ENCODE data around the gene MAP1LC3C.

Gene MAP1LC3C

GRCh38 chr1:241999026-241999425, at the start of gene MAP1LC3C:
TSS of gene MAP1LC3C (minus strand) at chr1:241999098. CDS start at chr1:241999008, 90 bp downstream.
- DNase-seq, result no peak

GRCh38 chr1:242043165-242043564, 44.3 kb upstream of the MAP1LC3C start:
- DNase-seq, result no peak

GRCh38 chr1:242034392-242034791, 35.5 kb upstream of the MAP1LC3C start:
- DNase-seq, result no peak

GRCh38 chr1:242033447-242033846, 34.5 kb upstream of the MAP1LC3C start:
- DNase-seq, result no peak

GRCh38 chr1:242030071-242030470, 31.2 kb upstream of the MAP1LC3C start:
- DNase-seq, result no peak

DNA sequence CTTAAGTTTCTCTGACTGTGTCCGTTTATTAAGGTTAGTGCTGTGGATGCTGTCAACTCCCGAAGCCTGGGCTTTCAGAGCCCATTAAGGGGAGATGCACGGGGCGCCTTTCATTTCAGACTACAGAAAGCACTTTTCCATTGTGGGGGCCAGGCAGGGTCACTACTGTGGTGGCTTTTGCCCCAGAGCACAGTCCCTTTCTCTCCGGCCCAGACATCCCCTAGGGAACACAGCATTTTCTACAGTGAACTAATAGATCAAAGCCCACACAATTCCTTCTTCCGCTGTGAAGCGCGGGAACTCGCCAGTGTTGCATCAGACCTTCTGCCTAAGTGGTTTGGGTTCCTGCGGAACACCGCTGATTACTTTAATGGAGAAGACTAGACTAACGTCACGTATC, 26.8 kb upstream of the MAP1LC3C start:
- no peak for DNase-seq

DNA sequence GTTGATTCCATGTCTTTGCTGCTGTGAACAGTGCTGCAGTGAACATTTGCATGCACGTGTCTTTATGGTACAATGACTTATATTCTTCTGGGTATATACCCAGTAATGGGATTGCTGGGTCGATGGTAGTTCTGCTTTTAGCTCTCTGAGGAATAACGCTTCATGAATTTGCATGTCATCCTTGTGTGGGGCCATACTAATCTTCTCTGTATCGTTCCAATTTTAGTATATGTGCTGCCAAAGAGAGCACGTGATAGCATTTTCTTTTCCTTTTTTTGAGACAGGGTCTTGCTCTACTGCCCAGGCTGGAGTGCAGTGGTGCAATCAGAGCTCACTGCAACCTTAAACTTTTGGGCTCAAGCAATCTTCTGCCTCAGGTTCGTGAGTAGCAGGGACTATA, 24.9 kb upstream of the MAP1LC3C start:
- DNase-seq, result no peak

GRCh38 chr1:242019018-242019417, 20.1 kb upstream of the MAP1LC3C start:
- DNase-seq, result no peak

- peak; percentile 52 for DNase-seq
These were observed 18.8 kb upstream of the MAP1LC3C start for GRCh38 chr1:242017580-242018233.

DNA sequence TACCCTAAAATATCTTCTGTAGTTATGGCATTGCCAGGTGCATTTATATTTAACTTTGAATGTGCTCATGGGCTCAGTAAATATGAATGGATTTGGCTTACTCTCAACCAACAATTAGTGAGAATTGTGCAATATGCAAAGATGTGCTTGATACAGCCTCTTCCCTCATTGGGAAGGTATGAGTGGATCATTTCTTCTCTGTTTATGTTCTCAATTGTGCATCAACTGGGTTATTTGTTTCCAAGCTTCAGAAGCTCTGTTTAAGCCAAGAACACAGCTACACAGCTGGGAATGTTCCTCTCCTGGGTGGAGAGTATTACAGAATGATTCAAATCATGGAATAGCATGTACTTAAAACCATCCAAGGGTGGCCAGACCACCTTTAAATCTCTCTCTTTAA, 17.6 kb upstream of the MAP1LC3C start:
- DNase-seq, result no peak

GRCh38 chr1:242011894-242012660, 13.2 kb upstream of the MAP1LC3C start:
- DNase-seq, result no peak

DNA sequence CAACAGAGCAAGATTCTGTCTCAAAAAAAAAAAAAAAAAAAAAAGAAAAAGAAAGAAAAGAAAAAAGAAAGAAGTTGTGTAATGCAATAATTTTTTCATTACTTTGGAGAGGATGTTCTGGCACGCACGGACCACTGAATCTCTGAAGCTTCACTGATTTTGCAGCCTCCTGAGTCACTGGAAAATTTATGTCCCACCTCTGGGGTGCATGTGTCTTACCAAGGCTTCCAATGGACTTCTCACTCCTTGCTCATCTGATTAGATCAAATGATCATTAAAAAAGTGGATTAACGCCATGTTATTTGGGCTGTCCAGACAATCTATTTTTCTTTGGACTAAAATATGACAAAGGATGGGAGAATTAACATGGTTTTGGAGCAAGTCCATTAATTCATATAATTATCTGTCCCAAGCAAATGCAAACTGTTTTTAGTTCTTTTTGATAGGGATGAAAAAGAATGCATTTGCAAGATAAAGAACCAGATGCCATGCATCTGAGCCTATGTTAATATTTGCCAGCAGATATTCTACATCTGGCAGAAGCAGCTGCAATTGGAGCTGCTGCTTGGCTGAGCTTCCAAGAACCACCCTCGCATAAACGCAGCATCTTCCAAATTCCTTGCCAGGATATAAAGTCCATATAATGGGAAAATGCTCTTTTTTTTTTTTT, 10.1 kb upstream of the MAP1LC3C start:
- no peak for DNase-seq

GRCh38 chr1:242006976-242007375, 8.1 kb upstream of the MAP1LC3C start:
- no peak for DNase-seq

GRCh38 chr1:242005866-242006535, 7.1 kb upstream of the MAP1LC3C start:
- no peak for DNase-seq

DNA sequence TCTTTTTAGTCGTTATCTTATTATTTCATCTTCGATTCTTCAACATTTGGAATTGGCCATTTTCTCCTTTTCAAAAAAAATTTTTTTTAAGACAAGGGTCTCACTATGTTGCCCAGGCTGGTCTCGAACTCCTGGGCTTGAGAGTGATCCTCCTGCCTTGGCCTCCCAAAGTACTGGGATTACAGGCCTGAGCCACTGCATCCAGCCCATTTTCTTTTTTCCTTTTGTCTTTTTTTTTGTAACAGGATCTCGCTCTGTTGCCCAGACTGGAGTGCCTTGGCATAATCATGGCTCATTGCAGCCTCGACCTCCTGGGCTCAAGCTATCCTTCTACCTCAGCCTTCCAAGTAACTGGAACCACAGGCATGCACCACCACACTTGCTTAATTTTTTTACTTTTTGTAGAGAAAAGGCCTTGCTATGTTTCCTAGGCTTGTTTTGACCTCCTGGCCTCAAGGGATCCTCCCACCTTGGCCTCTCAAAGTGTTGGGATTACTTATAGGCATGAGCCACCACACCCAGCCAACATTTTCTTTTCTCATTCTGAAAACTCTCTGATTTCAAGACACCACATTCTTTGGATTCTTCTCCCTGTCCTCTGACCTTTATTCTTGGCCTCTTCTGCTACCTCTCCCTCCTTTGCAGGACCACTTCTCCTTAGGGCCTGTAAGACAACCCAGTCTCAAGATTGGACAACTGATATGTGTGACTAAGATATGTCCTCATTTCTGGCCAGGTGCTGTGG, 6.0 kb upstream of the MAP1LC3C start:
- DNase-seq, result no peak

GRCh38 chr1:242002510-242002909, 3.6 kb upstream of the MAP1LC3C start:
- no peak for DNase-seq

- no peak for DNase-seq
These were observed 3.2 kb upstream of the MAP1LC3C start for GRCh38 chr1:242002072-242002471.

GRCh38 chr1:242000434-242000833, 1.5 kb upstream of the MAP1LC3C start:
- DNase-seq, result no peak

DNA sequence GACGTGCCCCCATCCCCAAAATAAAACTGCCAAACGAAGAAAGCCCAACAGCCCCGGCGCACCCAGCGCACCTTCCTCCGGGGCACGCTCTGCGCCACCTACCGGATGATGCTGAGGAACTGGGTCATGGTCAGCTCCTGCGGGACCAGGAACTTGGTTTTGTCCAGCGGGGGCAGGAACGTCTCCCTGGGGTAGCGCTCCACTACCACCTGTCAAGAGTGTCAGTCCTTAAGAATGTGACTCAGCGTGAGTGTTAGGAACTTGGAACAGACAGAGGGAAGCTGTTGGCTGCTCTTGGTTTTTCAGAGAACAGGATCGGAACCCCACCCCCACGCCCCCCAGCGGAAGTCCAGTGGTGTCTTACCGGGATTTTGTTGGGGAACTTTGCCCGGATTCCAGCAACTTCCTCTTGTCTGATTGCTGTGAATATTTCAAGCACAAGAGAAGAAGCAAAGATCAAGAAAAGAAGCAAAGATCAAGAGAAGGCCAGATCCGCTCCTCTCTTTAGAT, 431 bp downstream of the MAP1LC3C start:
- DNase-seq, result peak; percentile 72

- DNase-seq, result no peak
These were observed 1.4 kb downstream of the MAP1LC3C start for GRCh38 chr1:241997401-241997998.

DNA sequence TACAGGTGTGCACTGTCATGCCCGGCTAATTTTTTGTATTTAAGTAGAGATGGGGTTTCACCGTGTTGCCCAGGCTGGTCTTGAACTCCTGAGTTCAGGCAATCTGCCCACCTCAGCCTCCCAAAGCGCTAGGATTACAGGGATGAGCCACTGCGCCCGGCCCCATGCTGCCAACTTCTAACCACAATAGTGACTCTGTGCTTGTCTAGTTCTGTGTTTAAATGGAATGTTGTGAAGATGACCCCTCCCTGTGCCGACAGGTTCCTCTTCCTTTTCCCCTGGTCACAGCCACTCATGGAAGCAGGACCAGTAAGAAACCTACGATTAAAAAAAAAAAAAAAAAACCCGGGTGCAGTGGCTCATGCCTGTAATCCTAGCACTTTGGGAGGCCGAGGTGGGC, 4.7 kb downstream of the MAP1LC3C start:
- DNase-seq, result no peak

- no peak for DNase-seq
These were observed 6.2 kb downstream of the MAP1LC3C start for GRCh38 chr1:241992734-241993133.

Data from stimulated activated CD8-positive, alpha-beta memory T cell treated with anti-CD3 and anti-CD28 coated beads, Interleukin-4, amount 100 ng/mL, for 48 hours (primary cell).